ENCODE results near the gene DCLK1.

The DCLK1 gene

GRCh38 chr13:35851356-35851755, 279.8 kb downstream of the DCLK1 start:
- DNase-seq (ENCODE audit: low read depth), result no peak
- TF ChIP-seq CTCF (IDR thresholded peaks at IDR 0.05; ENCODE audit: control insufficient read depth, insufficient read depth, low read depth, low read length, missing control alignments), result no peak
- H3K4me3 ChIP-seq (ENCODE audit: control insufficient read depth, low read depth, low read length), result no peak overlapping the region

DNA sequence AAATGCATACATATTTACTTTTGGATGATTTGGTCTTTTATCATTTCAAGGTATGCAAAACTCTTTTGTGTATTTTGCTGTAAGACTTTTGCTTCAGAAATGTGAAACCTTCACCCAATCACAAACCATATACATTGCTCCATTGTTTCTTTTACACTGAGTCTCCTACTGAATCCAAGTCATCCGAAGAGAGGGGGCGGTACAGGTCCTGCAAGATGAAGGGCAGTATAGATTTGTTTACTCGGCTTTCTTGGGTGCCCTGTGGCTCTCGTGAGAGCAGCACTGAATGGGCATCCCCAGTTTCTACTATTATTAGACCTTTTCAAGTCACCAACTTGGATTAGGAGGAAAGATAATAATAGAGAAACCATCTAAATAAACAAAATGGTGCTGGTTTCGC, 280.6 kb downstream of the DCLK1 start:
- TF ChIP-seq CTCF (IDR thresholded peaks at IDR 0.05; ENCODE audit: control insufficient read depth, insufficient read depth, low read depth, low read length, missing control alignments), result no peak
- DNase-seq (ENCODE audit: low read depth), result no peak

DNA sequence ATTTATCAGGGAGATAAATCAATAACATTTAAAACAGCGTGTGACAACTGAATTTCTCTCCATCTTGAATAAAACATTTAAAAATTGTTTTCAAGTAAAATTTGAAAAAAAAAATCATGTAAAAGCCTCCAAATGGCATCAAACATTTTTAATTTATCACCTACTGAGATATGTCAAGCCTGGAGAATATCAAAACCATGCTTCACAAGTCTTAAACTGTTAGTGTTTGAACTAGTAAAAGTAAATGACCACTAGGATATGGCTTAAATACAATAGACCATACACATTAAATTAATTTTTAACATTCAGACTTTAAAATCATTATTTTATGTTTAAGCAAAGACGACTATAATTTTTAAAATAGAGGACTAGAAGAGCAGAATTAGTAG, 281.9 kb downstream of the DCLK1 start:
- no peak for TF ChIP-seq CTCF (IDR thresholded peaks at IDR 0.05; ENCODE audit: control insufficient read depth, insufficient read depth, low read depth, low read length, missing control alignments)
- DNase-seq (ENCODE audit: low read depth), result no peak
- H3K4me3 ChIP-seq (ENCODE audit: control insufficient read depth, low read depth, low read length), result no peak overlapping the region

More for the DNA sequence above, 280.6 kb downstream of the DCLK1 start:
- H3K4me3 ChIP-seq (ENCODE audit: control insufficient read depth, low read depth, low read length), result no peak overlapping the region

- no peak overlapping the region for H3K4me3 ChIP-seq (ENCODE audit: control insufficient read depth, low read depth, low read length)
- DNase-seq (ENCODE audit: low read depth), result no peak
Measured at GRCh38 chr13:35848336-35849255, 282.6 kb downstream of the DCLK1 start.

GRCh38 chr13:35843272-35843671, 287.9 kb downstream of the DCLK1 start:
- DNase-seq (ENCODE audit: low read depth), result no peak
- no peak for TF ChIP-seq CTCF (IDR thresholded peaks at IDR 0.05; ENCODE audit: control insufficient read depth, insufficient read depth, low read depth, low read length, missing control alignments)
- H3K4me3 ChIP-seq (ENCODE audit: control insufficient read depth, low read depth, low read length), result no peak overlapping the region

More at GRCh38 chr13:35848336-35849255, 282.6 kb downstream of the DCLK1 start:
- no peak for TF ChIP-seq CTCF (IDR thresholded peaks at IDR 0.05; ENCODE audit: control insufficient read depth, insufficient read depth, low read depth, low read length, missing control alignments)

DNA sequence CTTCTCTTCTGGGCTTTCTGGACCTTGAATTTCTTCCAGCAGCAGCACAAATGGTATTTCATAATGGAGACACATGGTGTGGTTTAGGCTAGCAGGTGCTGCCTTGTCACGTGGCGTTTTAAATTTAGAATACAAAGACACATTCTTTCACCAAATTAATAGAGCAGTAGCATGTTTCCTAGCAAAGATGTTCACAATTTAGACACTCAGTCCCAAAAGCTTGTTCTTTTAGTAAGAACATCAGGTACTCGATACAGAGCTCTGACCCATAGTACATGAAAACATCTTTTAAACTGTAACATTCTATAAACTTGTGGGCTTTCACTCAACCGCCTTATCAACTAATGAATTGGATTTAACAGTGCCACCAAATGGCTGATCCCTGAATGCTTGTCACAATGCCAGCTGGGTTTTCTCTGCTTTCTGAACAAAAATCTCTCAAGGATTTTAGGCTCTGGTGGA, 290.1 kb downstream of the DCLK1 start:
- no peak overlapping the region for H3K4me3 ChIP-seq (ENCODE audit: control insufficient read depth, low read depth, low read length)
- TF ChIP-seq CTCF (IDR thresholded peaks at IDR 0.05; ENCODE audit: control insufficient read depth, insufficient read depth, low read depth, low read length, missing control alignments), result no peak
- DNase-seq (ENCODE audit: low read depth), result no peak

Data from AG09309 (cell line).